SK-N-SH (cell line): ENCODE results near the gene MB21D2. TPM values are rescaled to one million over a fixed set of nuclear protein-coding genes. Genes with fewer than 3 reads are reported as not detected.

ENCODE experiments used
- CTCF ChIA-PET: fragments of 300-600, 350-600 bp; formaldehyde crosslinking; extraction: SDS; loops from one replicate; lab custom pipeline; 2021; lab: Yijun Ruan, JAX
- POLR2A ChIA-PET: fragments of 350-600 bp; sonication (Branson Sonifier 250); formaldehyde crosslinking; extraction: SDS; loops from one replicate; lab custom pipeline; 2020; ENCODE audit warnings: antibody characterized with exemption, inconsistent platforms; lab: Yijun Ruan, JAX
- DNase-seq: peaks from one replicate; pipeline ENCODE4 v3.0.0; 2012
- H2AFZ ChIP-seq: fragments of 200-600 bp; sonication (generic); 2 replicates; pipeline ENCODE4 v1.8.1; 2016; ENCODE audit warnings: antibody characterized with exemption, mild to moderate bottlenecking, low read depth
- H3F3A ChIP-seq: fragments of 200-600 bp; sonication (generic); replicated peaks from 2 replicates; pipeline ENCODE3; 2016; ENCODE audit warnings: antibody characterized with exemption, mild to moderate bottlenecking; ENCODE audit not compliant: insufficient read depth
- H3K27ac ChIP-seq, 2 experiments: fragments of 200-500 bp in 1 of 2; fragments of 200-600 bp in 1 of 2; sonication (Bioruptor generic) in 1 of 2; sonication (generic), shearing (Covaris generic) in 1 of 2; 2 replicates each; pipeline versions ENCODE4 v1.5.1 to v1.6.1; 2014 to 2016; ENCODE audit warnings: low read depth in 2 of 2, inconsistent platforms in 1 of 2, low read length in 1 of 2, mild to moderate bottlenecking in 1 of 2, mixed read lengths in 1 of 2
- H3K27me3 ChIP-seq: fragments of 200-600 bp; sonication (generic), shearing (Covaris generic); 2 replicates; pipeline ENCODE4 v1.6.1; 2016; ENCODE audit warnings: mixed run types; ENCODE audit not compliant: insufficient read depth
- H3K36me3 ChIP-seq, 2 experiments: fragments of 200-500 bp in 1 of 2; fragments of 200-600 bp in 1 of 2; sonication (Bioruptor generic) in 1 of 2; sonication (generic) in 1 of 2; replicated peaks in 1 of 2; 2 replicates each; pipeline versions ENCODE3 to v1.5.1; 2014 to 2016; ENCODE audit warnings: low read length in 1 of 2, mild to moderate bottlenecking in 1 of 2; ENCODE audit not compliant: insufficient read depth in 2 of 2, control insufficient read depth in 1 of 2
- H3K4me1 ChIP-seq, 2 experiments: fragments of 200-500 bp in 1 of 2; fragments of 200-600 bp in 1 of 2; sonication (Bioruptor generic) in 1 of 2; sonication (generic), shearing (Covaris generic) in 1 of 2; 2 replicates each; pipeline versions ENCODE4 v1.5.1 to v1.6.1; 2014 to 2016; ENCODE audit warnings: low read depth in 1 of 2, low read length in 1 of 2, mixed run types in 1 of 2; ENCODE audit not compliant: insufficient read depth in 2 of 2, control insufficient read depth in 1 of 2
- H3K4me2 ChIP-seq: fragments of 200-600 bp; sonication (generic), shearing (Covaris generic); 2 replicates; pipeline ENCODE4 v1.6.1; 2017; ENCODE audit warnings: mixed run types
- H3K4me3 ChIP-seq, 2 experiments: fragments of 200-500 bp in 1 of 2; fragments of 200-600 bp in 1 of 2; sonication (Bioruptor generic) in 1 of 2; sonication (generic), shearing (Covaris generic) in 1 of 2; 2 replicates each; pipeline versions ENCODE4 v1.5.1 to v1.8.1; 2014 to 2016; ENCODE audit warnings: low read depth in 2 of 2, inconsistent platforms in 1 of 2, low read length in 1 of 2, mild to moderate bottlenecking in 1 of 2, mixed read lengths in 1 of 2, moderate library complexity in 1 of 2
- H3K79me2 ChIP-seq: fragments of 200-600 bp; sonication (generic); 2 replicates; pipeline ENCODE4 v1.8.1; 2017; ENCODE audit warnings: mild to moderate bottlenecking; ENCODE audit not compliant: insufficient read depth
- H3K9ac ChIP-seq: fragments of 200-600 bp; sonication (generic); 2 replicates; pipeline ENCODE4 v1.6.1; 2017; ENCODE audit warnings: mixed run types
- H3K9me2 ChIP-seq: fragments of 200-600 bp; sonication (generic); 2 replicates; pipeline ENCODE4 v1.6.1; 2017; ENCODE audit warnings: mixed run types
- H3K9me3 ChIP-seq: fragments of 200-600 bp; sonication (generic); 2 replicates; pipeline ENCODE4 v1.6.1; 2017; ENCODE audit warnings: mixed run types, mild to moderate bottlenecking, moderate library complexity
- H4K20me1 ChIP-seq: fragments of 200-600 bp; sonication (generic); 2 replicates; pipeline ENCODE4 v1.6.1; 2017; ENCODE audit warnings: mild to moderate bottlenecking, mixed run types; ENCODE audit not compliant: insufficient read depth
- ELF1 ChIP-seq: IDR thresholded peaks from 2 replicates; pipeline ENCODE4 v1.4.0; 2012
- EP300 ChIP-seq, 2 experiments: IDR thresholded peaks; 2 replicates each; pipeline versions ENCODE4 v1.4.0 to v1.6.1; 2012; ENCODE audit warnings: borderline replicate concordance in 1 of 2, low read depth in 1 of 2, low read length in 1 of 2
- EZH2phosphoT487 ChIP-seq: fragments of 200-600 bp; sonication (generic); IDR thresholded peaks from 2 replicates; pipeline ENCODE4 v1.6.1; 2017; ENCODE audit warnings: low read depth, mixed run types, mild to moderate bottlenecking, antibody characterized with exemption, moderate library complexity, borderline replicate concordance
- FOSL2 ChIP-seq: IDR thresholded peaks from 2 replicates; pipeline ENCODE4 v1.4.0; 2012; ENCODE audit warnings: low read depth, mild to moderate bottlenecking, moderate library complexity, borderline replicate concordance
- FOXM1 ChIP-seq: IDR thresholded peaks from 2 replicates; pipeline ENCODE4 v1.4.0; 2012; ENCODE audit warnings: low read depth, mild to moderate bottlenecking
- IRF3 ChIP-seq: fragments of 150-350 bp; IDR thresholded peaks from 2 replicates; pipeline ENCODE4 v1.6.1; 2016; ENCODE audit warnings: mild to moderate bottlenecking, low read depth, low read length
- JUND ChIP-seq: IDR thresholded peaks from 2 replicates; pipeline ENCODE4 v1.4.0; 2012
- MAX ChIP-seq: IDR thresholded peaks from 2 replicates; pipeline ENCODE4 v1.4.0; 2012; ENCODE audit warnings: low read depth
- MEF2A ChIP-seq: IDR thresholded peaks from 2 replicates; pipeline ENCODE4 v1.4.0; 2012; ENCODE audit warnings: low read depth, borderline replicate concordance
- MXI1 ChIP-seq: IDR thresholded peaks from 2 replicates; pipeline ENCODE4 v1.6.1; 2012; ENCODE audit warnings: mild to moderate bottlenecking, low read depth, low read length, improper control_type of control experiment
- NFIC ChIP-seq: IDR thresholded peaks from 2 replicates; pipeline ENCODE4 v1.4.0; 2012; ENCODE audit warnings: borderline replicate concordance
- NRF1 ChIP-seq: IDR thresholded peaks from 2 replicates; pipeline ENCODE4 v1.6.1; 2012; ENCODE audit warnings: low read depth, mild to moderate bottlenecking, low read length
- PBX3 ChIP-seq: IDR thresholded peaks from 2 replicates; pipeline ENCODE4; 2012
- RAD21 ChIP-seq: IDR thresholded peaks from 2 replicates; pipeline ENCODE4 v1.6.1; 2012; ENCODE audit warnings: mild to moderate bottlenecking, low read length
- REST ChIP-seq: IDR thresholded peaks from 2 replicates; pipeline ENCODE4 v1.6.1; 2012; ENCODE audit warnings: mild to moderate bottlenecking, low read depth, low read length, moderate library complexity
- SIN3A ChIP-seq: IDR thresholded peaks from 2 replicates; pipeline ENCODE4 v1.6.1; 2012; ENCODE audit warnings: low read depth, mild to moderate bottlenecking, low read length, moderate library complexity, borderline replicate concordance
- TAF1 ChIP-seq: IDR thresholded peaks from 2 replicates; pipeline ENCODE4 v1.6.1; 2012; ENCODE audit warnings: low read depth, mild to moderate bottlenecking, low read length, moderate library complexity, borderline replicate concordance
- TEAD4 ChIP-seq: IDR thresholded peaks from 2 replicates; pipeline ENCODE4 v1.4.0; 2012; ENCODE audit warnings: mild to moderate bottlenecking, borderline replicate concordance; ENCODE audit not compliant: insufficient read depth
- USF2 ChIP-seq: fragments of 150-350 bp; IDR thresholded peaks from 2 replicates; pipeline ENCODE4 v1.6.1; 2017; ENCODE audit warnings: antibody characterized with exemption, low read length, low read depth, borderline replicate concordance
- YY1 ChIP-seq: IDR thresholded peaks from 2 replicates; pipeline ENCODE4 v1.4.0; 2012; ENCODE audit warnings: low read depth, mild to moderate bottlenecking
- WGBS: methylation state at CpG from one replicate; pipeline ENCODE4 v1.1.6; 2017; ENCODE audit warnings: low lambda C conversion rate; 5-methylcytosine and 5-hydroxymethylcytosine counted together
- polyA plus RNA-seq, 3 experiments: library from polyadenylated mRNA; depleted of rRNA; stranded (reverse); fragments of >200 nt; gene quantifications; 2 replicates each; pipeline ENCODE4 v1.2.3, GENCODE V29; 2012

MB21D2 gene
- polyA plus RNA-seq, 1 of the 3 experiments (the other 2 are of a cell fraction), result 12.7 TPM

- Histone ChIP-seq H3F3A (peaks cover 19% of the 10 kb centered on the region), H3K9me3 (no peaks in the 10 kb centered on the region), H3K4me3 (no peak overlapping the region), H4K20me1 (no peaks in the 10 kb centered on the region), H3K9me2 (no peaks in the 10 kb centered on the region), H3K36me3 (no peaks in the 10 kb centered on the region), H3K4me1 (peaks cover 2 to 8% of the 10 kb centered on the region in 2 experiments; a peak in 3 of 4 replicates), H2AFZ (no peak overlapping the region), H3K4me2 (no peak overlapping the region), H3K79me2 (peaks cover 24% of the 10 kb centered on the region), H3K27me3 (no peaks in the 10 kb centered on the region), H3K9ac (no peak overlapping the region), H3K27ac (no peak overlapping the region)
- POLR2A ChIA-PET, result no interaction called here
- no peak for DNase-seq
- WGBS, result 96% methylated on average over 2 of the region's 2 CpGs
- TF ChIP-seq ELF1, result no peak
- CTCF ChIA-PET, result interaction anchor here (1.0 to 1.2 kb wide), 2 partner anchors 9 to 220 kb away, joined by 6 to 9 read pairs; no protein-coding TSS in a partner anchor
Observed at GRCh38 chr3:192821161-192821560, 96.5 kb downstream of the MB21D2 start.

GRCh38 chr3:192820161-192820560 lies 97.5 kb downstream of the MB21D2 start:
- H3K9me2 ChIP-seq, result no peaks in the 10 kb centered on the region
- H3K27ac ChIP-seq, result no peak overlapping the region
- ChIA-PET POLR2A (no interaction called here), CTCF (interaction anchor here (5.7 kb wide), 1 partner anchor 221 kb away, joined by 138 read pairs; no protein-coding TSS in a partner anchor)
- no peak overlapping the region for H3K9ac ChIP-seq
- no peak overlapping the region for H3K4me3 ChIP-seq
- no peaks in the 10 kb centered on the region for H3K27me3 ChIP-seq
- H4K20me1 ChIP-seq, result peaks cover 5% of the 10 kb centered on the region; the same call in 1 of the 2 replicates
- 96% methylated on average over 5 of the region's 5 CpGs for WGBS
- no peak for DNase-seq
- H3K79me2 ChIP-seq, result peaks cover 34% of the 10 kb centered on the region
- H3K4me2 ChIP-seq, result no peak overlapping the region
- no peak for TF ChIP-seq USF2
- no peak for TF ChIP-seq NFIC
- no peak for TF ChIP-seq NRF1
- TF ChIP-seq PBX3, result no peak
- no peak for TF ChIP-seq REST
- no peak for TF ChIP-seq TAF1
- no peak for TF ChIP-seq MEF2A
- no peak for TF ChIP-seq SIN3A
- TF ChIP-seq MXI1, result no peak
- no peak for TF ChIP-seq FOSL2
- no peak for TF ChIP-seq IRF3
- TF ChIP-seq EZH2phosphoT487, result no peak
- no peak for TF ChIP-seq MAX
- no peak for TF ChIP-seq RAD21
- TF ChIP-seq TEAD4, result no peak
- TF ChIP-seq JUND, result no peak
- TF ChIP-seq YY1, result no peak
- no peak for TF ChIP-seq EP300 (IDR thresholded peaks at IDR 0.05; ENCODE audit: borderline replicate concordance in 1 of 2, low read depth in 1 of 2, low read length in 1 of 2)
- TF ChIP-seq FOXM1, result no peak
- peaks cover 19% of the 10 kb centered on the region for H3F3A ChIP-seq
- H3K4me1 ChIP-seq, result peaks cover 2 to 8% of the 10 kb centered on the region in 2 experiments; a peak in 2 of 4 replicates
- no peaks in the 10 kb centered on the region for H3K9me3 ChIP-seq
- no peaks in the 10 kb centered on the region for H3K36me3 ChIP-seq
- H2AFZ ChIP-seq, result no peak overlapping the region
